ENCODE results near the gene PLXDC1. TPM values are rescaled to one million over a fixed set of nuclear protein-coding genes. Genes with fewer than 3 reads are reported as not detected.

The PLXDC1 gene
- total RNA-seq, 1 experiment from 2014 or later = 0.52 TPM

GRCh38 chr17:39173080-39173479 is 21.6 kb upstream of the PLXDC1 start:
- Mint-ChIP-seq H3K4me1 (ENCODE audit: low read depth, unreplicated experiment) (peaks cover 6% of the 10 kb centered on the region), H3K27me3 (ENCODE audit: unreplicated experiment) (peaks cover 9% of the 10 kb centered on the region), H3K9me3 (ENCODE audit: low read depth, unreplicated experiment) (no peaks in the 10 kb centered on the region), H3K27ac (ENCODE audit: unreplicated experiment) (no peak overlapping the region), H3K36me3 (ENCODE audit: insufficient read depth, unreplicated experiment) (peaks cover 51% of the 10 kb centered on the region), H3K4me3 (ENCODE audit: low read depth, unreplicated experiment) (no peak overlapping the region)
- intact Hi-C loops (cut with micrococcal nuclease; ENCODE audit: unreplicated experiment) = no loop called here
- CTCF ChIA-PET = interaction anchor here (0.7 to 7.6 kb wide), 8 partner anchors 8 to 202 kb away, joined by 4 to 148 read pairs (median 8); partner anchors contain the start of gene ARL5C
- TF ChIP-seq, protein P1, sequence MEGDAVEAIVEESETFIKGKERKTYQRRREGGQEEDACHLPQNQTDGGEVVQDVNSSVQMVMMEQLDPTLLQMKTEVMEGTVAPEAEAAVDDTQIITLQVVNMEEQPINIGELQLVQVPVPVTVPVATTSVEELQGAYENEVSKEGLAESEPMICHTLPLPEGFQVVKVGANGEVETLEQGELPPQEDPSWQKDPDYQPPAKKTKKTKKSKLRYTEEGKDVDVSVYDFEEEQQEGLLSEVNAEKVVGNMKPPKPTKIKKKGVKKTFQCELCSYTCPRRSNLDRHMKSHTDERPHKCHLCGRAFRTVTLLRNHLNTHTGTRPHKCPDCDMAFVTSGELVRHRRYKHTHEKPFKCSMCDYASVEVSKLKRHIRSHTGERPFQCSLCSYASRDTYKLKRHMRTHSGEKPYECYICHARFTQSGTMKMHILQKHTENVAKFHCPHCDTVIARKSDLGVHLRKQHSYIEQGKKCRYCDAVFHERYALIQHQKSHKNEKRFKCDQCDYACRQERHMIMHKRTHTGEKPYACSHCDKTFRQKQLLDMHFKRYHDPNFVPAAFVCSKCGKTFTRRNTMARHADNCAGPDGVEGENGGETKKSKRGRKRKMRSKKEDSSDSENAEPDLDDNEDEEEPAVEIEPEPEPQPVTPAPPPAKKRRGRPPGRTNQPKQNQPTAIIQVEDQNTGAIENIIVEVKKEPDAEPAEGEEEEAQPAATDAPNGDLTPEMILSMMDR (IDR thresholded peaks at IDR 0.05; ENCODE audit: unreplicated experiment) = peak; percentile 12
- no TSS peak for BruUV-seq (replicated peaks)
- no peak for DNase-seq

DNA sequence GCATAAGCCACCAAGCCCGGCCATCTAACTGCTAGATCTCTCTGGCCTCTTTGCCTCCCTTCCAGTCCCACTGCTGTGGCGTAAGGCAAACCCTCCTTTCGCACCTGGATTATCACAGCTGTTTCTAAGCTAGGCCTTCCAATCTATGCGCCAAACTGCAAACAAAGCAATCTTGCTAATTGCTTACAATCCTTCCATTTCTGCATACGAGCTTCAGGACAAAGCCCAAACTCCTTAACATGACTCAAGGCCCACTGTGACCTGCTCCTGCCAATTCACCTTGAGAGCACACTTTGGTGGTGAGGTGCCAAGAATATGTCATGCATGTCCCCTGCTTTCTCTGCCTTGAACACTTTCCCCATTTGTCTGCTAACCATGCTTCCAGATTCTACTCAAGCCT is 20.5 kb upstream of the PLXDC1 start:
- no peaks in the 10 kb centered on the region for H3K4me1 Mint-ChIP-seq (ENCODE audit: low read depth, unreplicated experiment)
- BruUV-seq (replicated peaks) = no TSS peak
- CTCF ChIA-PET = interaction anchor here (0.9 to 2.1 kb wide), 4 partner anchors 10 to 189 kb away, joined by 3 to 7 read pairs (median 4); no protein-coding TSS in a partner anchor
- intact Hi-C loops (cut with micrococcal nuclease; ENCODE audit: unreplicated experiment) = no loop called here
- TF ChIP-seq, protein P1 (IDR thresholded peaks at IDR 0.05; ENCODE audit: unreplicated experiment) = no peak
- H3K9me3 Mint-ChIP-seq (ENCODE audit: low read depth, unreplicated experiment) = no peaks in the 10 kb centered on the region
- H3K36me3 Mint-ChIP-seq (ENCODE audit: insufficient read depth, unreplicated experiment) = peaks cover 41% of the 10 kb centered on the region
- DNase-seq = no peak
- no peak overlapping the region for H3K4me3 Mint-ChIP-seq (ENCODE audit: low read depth, unreplicated experiment)
- H3K27me3 Mint-ChIP-seq (ENCODE audit: unreplicated experiment) = peaks cover 19% of the 10 kb centered on the region
- H3K27ac Mint-ChIP-seq (ENCODE audit: unreplicated experiment) = no peak overlapping the region

- CTCF ChIA-PET = interaction anchor here (0.6 to 2.1 kb wide), 11 partner anchors 13 to 1682 kb away, joined by 3 to 8 read pairs (median 5); partner anchors contain the start of gene CDK12
- BruUV-seq (replicated peaks) = no TSS peak
- no peaks in the 10 kb centered on the region for H3K9me3 Mint-ChIP-seq (ENCODE audit: low read depth, unreplicated experiment)
- peaks cover 33% of the 10 kb centered on the region for H3K27me3 Mint-ChIP-seq (ENCODE audit: unreplicated experiment)
- DNase-seq = no peak
- intact Hi-C loops (cut with micrococcal nuclease; ENCODE audit: unreplicated experiment) = no loop called here
- TF ChIP-seq, protein P1 (IDR thresholded peaks at IDR 0.05; ENCODE audit: unreplicated experiment) = no peak
- H3K4me3 Mint-ChIP-seq (ENCODE audit: low read depth, unreplicated experiment) = no peak overlapping the region
- peaks cover 30% of the 10 kb centered on the region for H3K36me3 Mint-ChIP-seq (ENCODE audit: insufficient read depth, unreplicated experiment)
- no peaks in the 10 kb centered on the region for H3K4me1 Mint-ChIP-seq (ENCODE audit: low read depth, unreplicated experiment)
- no peak overlapping the region for H3K27ac Mint-ChIP-seq (ENCODE audit: unreplicated experiment)
Observed at GRCh38 chr17:39170558-39170957, 19.1 kb upstream of the PLXDC1 start.

DNA sequence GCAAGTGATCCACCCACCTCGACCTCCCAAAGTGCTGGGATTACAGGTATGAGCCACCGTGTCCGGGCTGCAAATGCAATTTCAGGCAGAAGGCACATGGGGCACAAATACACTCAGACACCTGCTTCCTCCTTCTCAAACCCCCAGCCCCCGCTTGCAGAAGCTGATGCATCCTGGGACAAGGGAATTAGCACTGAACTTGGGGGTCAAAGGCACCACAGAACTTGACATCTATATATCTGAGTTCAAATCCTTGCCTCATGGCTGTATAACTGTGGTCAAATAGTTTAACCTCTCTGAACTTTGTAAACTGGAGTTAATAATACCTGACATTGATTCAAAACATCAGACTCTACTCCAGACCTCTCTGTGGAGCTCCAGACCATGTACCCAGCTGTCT is 18.7 kb upstream of the PLXDC1 start:
- H3K36me3 Mint-ChIP-seq (ENCODE audit: insufficient read depth, unreplicated experiment) = peaks cover 26% of the 10 kb centered on the region
- H3K4me1 Mint-ChIP-seq (ENCODE audit: low read depth, unreplicated experiment) = no peaks in the 10 kb centered on the region
- TF ChIP-seq, protein P1 (IDR thresholded peaks at IDR 0.05; ENCODE audit: unreplicated experiment) = no peak
- intact Hi-C loops (cut with micrococcal nuclease; ENCODE audit: unreplicated experiment) = no loop called here
- H3K4me3 Mint-ChIP-seq (ENCODE audit: low read depth, unreplicated experiment) = no peak overlapping the region
- peaks cover 36% of the 10 kb centered on the region for H3K27me3 Mint-ChIP-seq (ENCODE audit: unreplicated experiment)
- DNase-seq = no peak
- no peaks in the 10 kb centered on the region for H3K9me3 Mint-ChIP-seq (ENCODE audit: low read depth, unreplicated experiment)
- CTCF ChIA-PET = interaction anchor here (0.6 to 2.1 kb wide), 17 partner anchors 8 to 1682 kb away, joined by 3 to 8 read pairs (median 5); partner anchors contain the start of genes CDK12 and MED1
- no TSS peak for BruUV-seq (replicated peaks)
- no peak overlapping the region for H3K27ac Mint-ChIP-seq (ENCODE audit: unreplicated experiment)
